ENCODE measurements around the gene ARHGEF39. TPM values are rescaled to one million over a fixed set of nuclear protein-coding genes. Genes with fewer than 3 reads are reported as not detected.

The ARHGEF39 gene
- total RNA-seq, 1 experiment from 2014 or later, result 31.4 TPM

GRCh38 chr9:35656831-35657545 is 8.0 kb downstream of the ARHGEF39 start:
- H3K9me3 ChIP-seq, result no peaks in the 10 kb centered on the region
- peak overlapping the region; percentile 82 for H3K27ac Mint-ChIP-seq (ENCODE audit: unreplicated experiment)
- intact Hi-C loops (cut with micrococcal nuclease; ENCODE audit: unreplicated experiment), result loop anchor here (1.0 to 5.0 kb wide), 3 partner anchors 11 to 75 kb away; partner anchors contain the start of genes CREB3 and TLN1
- no peak for DNase-seq
- peaks cover 42% of the 10 kb centered on the region for H3K36me3 Mint-ChIP-seq (ENCODE audit: insufficient read depth, unreplicated experiment)
- peaks cover 3% of the 10 kb centered on the region for H3K27me3 Mint-ChIP-seq (ENCODE audit: insufficient read depth, unreplicated experiment)
- ChIA-PET POLR2A (interaction anchor here (0.5 to 2.3 kb wide), 10 partner anchors 10 to 533 kb away, joined by 3 to 35 read pairs (median 9); partner anchors contain the start of genes CREB3, GBA2, RGP1 and TLN1), CTCF (interaction anchor here (0.6 to 2.9 kb wide), 7 partner anchors 10 to 75 kb away, joined by 3 to 31 read pairs (median 6); partner anchors contain the start of genes CREB3 and TLN1)
- H3K4me1 Mint-ChIP-seq (ENCODE audit: low read depth, unreplicated experiment), result peaks cover 8% of the 10 kb centered on the region
- H3K9me3 Mint-ChIP-seq (ENCODE audit: unreplicated experiment), result no peaks in the 10 kb centered on the region
- peak overlapping the region; percentile 50 for H3K4me3 ChIP-seq (ENCODE audit: low read depth, low read length)
- no TSS peak for BruUV-seq (replicated peaks)
- H3K36me3 ChIP-seq (ENCODE audit: control insufficient read depth, insufficient read depth, low read length), result no peaks in the 10 kb centered on the region
- H3K27me3 ChIP-seq (replicated peaks; ENCODE audit: control insufficient read depth, insufficient read depth, low read length), result no peaks in the 10 kb centered on the region
- peak overlapping the region; percentile 76 for H3K4me3 Mint-ChIP-seq (ENCODE audit: unreplicated experiment)
- TF ChIP-seq, protein P1, sequence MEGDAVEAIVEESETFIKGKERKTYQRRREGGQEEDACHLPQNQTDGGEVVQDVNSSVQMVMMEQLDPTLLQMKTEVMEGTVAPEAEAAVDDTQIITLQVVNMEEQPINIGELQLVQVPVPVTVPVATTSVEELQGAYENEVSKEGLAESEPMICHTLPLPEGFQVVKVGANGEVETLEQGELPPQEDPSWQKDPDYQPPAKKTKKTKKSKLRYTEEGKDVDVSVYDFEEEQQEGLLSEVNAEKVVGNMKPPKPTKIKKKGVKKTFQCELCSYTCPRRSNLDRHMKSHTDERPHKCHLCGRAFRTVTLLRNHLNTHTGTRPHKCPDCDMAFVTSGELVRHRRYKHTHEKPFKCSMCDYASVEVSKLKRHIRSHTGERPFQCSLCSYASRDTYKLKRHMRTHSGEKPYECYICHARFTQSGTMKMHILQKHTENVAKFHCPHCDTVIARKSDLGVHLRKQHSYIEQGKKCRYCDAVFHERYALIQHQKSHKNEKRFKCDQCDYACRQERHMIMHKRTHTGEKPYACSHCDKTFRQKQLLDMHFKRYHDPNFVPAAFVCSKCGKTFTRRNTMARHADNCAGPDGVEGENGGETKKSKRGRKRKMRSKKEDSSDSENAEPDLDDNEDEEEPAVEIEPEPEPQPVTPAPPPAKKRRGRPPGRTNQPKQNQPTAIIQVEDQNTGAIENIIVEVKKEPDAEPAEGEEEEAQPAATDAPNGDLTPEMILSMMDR (IDR thresholded peaks at IDR 0.05; ENCODE audit: insufficient read depth in 1 of 2, low read depth in 1 of 2, low read length in 1 of 2, severe bottlenecking in 1 of 2, unreplicated experiment in 1 of 2), result no peak
- H3K4me1 ChIP-seq, result peaks cover 10% of the 10 kb centered on the region; the same call in 1 of the 2 replicates

GRCh38 chr9:35656348-35656747 is 8.6 kb downstream of the ARHGEF39 start:
- CTCF ChIA-PET, result interaction anchor here (0.6 to 2.9 kb wide), 4 partner anchors 10 to 76 kb away, joined by 3 to 31 read pairs (median 10); partner anchors contain the start of genes CREB3 and TLN1
- TF ChIP-seq, protein P1 (IDR thresholded peaks at IDR 0.05; ENCODE audit: insufficient read depth in 1 of 2, low read depth in 1 of 2, low read length in 1 of 2, severe bottlenecking in 1 of 2, unreplicated experiment in 1 of 2), result no peak

GRCh38 chr9:35653611-35654010 is 11.4 kb downstream of the ARHGEF39 start:
- no TSS peak for BruUV-seq (replicated peaks)
- Mint-ChIP-seq H3K4me1 (ENCODE audit: low read depth, unreplicated experiment) (no peaks in the 10 kb centered on the region), H3K36me3 (ENCODE audit: insufficient read depth, unreplicated experiment) (peaks cover 15% of the 10 kb centered on the region), H3K9me3 (ENCODE audit: unreplicated experiment) (no peaks in the 10 kb centered on the region), H3K27me3 (ENCODE audit: insufficient read depth, unreplicated experiment) (peaks cover 3% of the 10 kb centered on the region), H3K27ac (ENCODE audit: unreplicated experiment) (no peak overlapping the region), H3K4me3 (ENCODE audit: unreplicated experiment) (no peak overlapping the region)
- ChIA-PET CTCF (interaction anchor here (0.7 kb wide), 1 partner anchor 161 kb away, joined by 3 read pairs; no protein-coding TSS in a partner anchor), POLR2A (no interaction called here)
- H3K4me1 ChIP-seq, result peaks cover 10% of the 10 kb centered on the region; the same call in 1 of the 2 replicates
- no peaks in the 10 kb centered on the region for H3K36me3 ChIP-seq (ENCODE audit: control insufficient read depth, insufficient read depth, low read length)
- DNase-seq, result no peak
- no peak overlapping the region for H3K4me3 ChIP-seq (ENCODE audit: low read depth, low read length)
- intact Hi-C loops (cut with micrococcal nuclease; ENCODE audit: unreplicated experiment), result no loop called here
- no peaks in the 10 kb centered on the region for H3K27me3 ChIP-seq (replicated peaks; ENCODE audit: control insufficient read depth, insufficient read depth, low read length)
- TF ChIP-seq, protein P1 (IDR thresholded peaks at IDR 0.05; ENCODE audit: insufficient read depth in 1 of 2, low read depth in 1 of 2, low read length in 1 of 2, severe bottlenecking in 1 of 2, unreplicated experiment in 1 of 2), result no peak
- H3K9me3 ChIP-seq, result no peaks in the 10 kb centered on the region

More at GRCh38 chr9:35656348-35656747, 8.6 kb downstream of the ARHGEF39 start:
- Mint-ChIP-seq H3K27ac (ENCODE audit: unreplicated experiment) (peak overlapping the region; percentile 82), H3K4me3 (ENCODE audit: unreplicated experiment) (peak overlapping the region; percentile 76), H3K36me3 (ENCODE audit: insufficient read depth, unreplicated experiment) (peaks cover 39% of the 10 kb centered on the region), H3K9me3 (ENCODE audit: unreplicated experiment) (no peaks in the 10 kb centered on the region), H3K4me1 (ENCODE audit: low read depth, unreplicated experiment) (peaks cover 8% of the 10 kb centered on the region), H3K27me3 (ENCODE audit: insufficient read depth, unreplicated experiment) (peaks cover 3% of the 10 kb centered on the region)
- Histone ChIP-seq H3K9me3 (no peaks in the 10 kb centered on the region), H3K4me1 (peaks cover 10% of the 10 kb centered on the region; the same call in 1 of the 2 replicates), H3K36me3 (ENCODE audit: control insufficient read depth, insufficient read depth, low read length) (no peaks in the 10 kb centered on the region), H3K27me3 (replicated peaks; ENCODE audit: control insufficient read depth, insufficient read depth, low read length) (no peaks in the 10 kb centered on the region), H3K4me3 (ENCODE audit: low read depth, low read length) (no peak overlapping the region)
- DNase-seq, result no peak
- POLR2A ChIA-PET, result interaction anchor here (1.6 to 2.3 kb wide), 5 partner anchors 10 to 92 kb away, joined by 8 to 35 read pairs (median 31); partner anchors contain the start of genes CREB3, GBA2, RGP1 and TLN1
- no TSS peak for BruUV-seq (replicated peaks)
- intact Hi-C loops (cut with micrococcal nuclease; ENCODE audit: unreplicated experiment), result loop anchor here (5.0 kb wide), 1 partner anchor 36 kb away; no protein-coding TSS in a partner anchor
